ENCODE measurements around the gene SIL1. TPM values are rescaled to one million over a fixed set of nuclear protein-coding genes. Genes with fewer than 3 reads are reported as not detected.
"Not testable (repeated sequence)": the region's sequence is repeated elsewhere in the genome, so short reads cannot be mapped to it uniquely, and the experiment has no call there.

Gene SIL1
- total RNA-seq, 4 donors from 2014 or later, result 17.4 to 122 (median 58.3) TPM

GRCh38 chr5:139019211-139019610 is 179.0 kb downstream of the SIL1 start:
- no peak for DNase-seq
- Histone ChIP-seq H3K27ac (no peak overlapping the region), H3K4me3 (no peak overlapping the region), H3K9me3 (no peaks in the 10 kb centered on the region), H3K27me3 (no peaks in the 10 kb centered on the region), H3K4me1 (no peaks in the 10 kb centered on the region), H3K36me3 (no peaks in the 10 kb centered on the region)
- intact Hi-C loops (cut with DNase I; ENCODE audit: low total_unique reads), result no loop called here
- TF ChIP-seq POLR2A (IDR thresholded peaks at IDR 0.05), result no peak
- TF ChIP-seq CTCF (IDR thresholded peaks at IDR 0.05), result no peak

- no peaks in the 10 kb centered on the region for H3K36me3 ChIP-seq
- intact Hi-C loops (cut with DNase I; ENCODE audit: low total_unique reads), result no loop called here
Observed at GRCh38 chr5:139017624-139018023, 180.5 kb downstream of the SIL1 start.

GRCh38 chr5:139016186-139016585 is 182.0 kb downstream of the SIL1 start:
- intact Hi-C loops (cut with DNase I; ENCODE audit: low total_unique reads), result no loop called here

More at GRCh38 chr5:139017624-139018023, 180.5 kb downstream of the SIL1 start:
- no peak overlapping the region for H3K27ac ChIP-seq
- H3K9me3 ChIP-seq, result no peaks in the 10 kb centered on the region
- TF ChIP-seq CTCF (IDR thresholded peaks at IDR 0.05) (no peak), POLR2A (IDR thresholded peaks at IDR 0.05) (no peak)
- H3K4me3 ChIP-seq, result no peak overlapping the region
- H3K27me3 ChIP-seq, result no peaks in the 10 kb centered on the region
- no peaks in the 10 kb centered on the region for H3K4me1 ChIP-seq
- no peak for DNase-seq

GRCh38 chr5:139014726-139015125 is 183.4 kb downstream of the SIL1 start:
- no peak overlapping the region for H3K27ac ChIP-seq
- H3K4me1 ChIP-seq, result no peaks in the 10 kb centered on the region
- no peaks in the 10 kb centered on the region for H3K27me3 ChIP-seq
- intact Hi-C loops (cut with DNase I; ENCODE audit: low total_unique reads), result no loop called here
- DNase-seq, result no peak
- no peaks in the 10 kb centered on the region for H3K9me3 ChIP-seq
- H3K36me3 ChIP-seq, result no peaks in the 10 kb centered on the region
- TF ChIP-seq CTCF (IDR thresholded peaks at IDR 0.05) (no peak), POLR2A (IDR thresholded peaks at IDR 0.05) (no peak)
- no peak overlapping the region for H3K4me3 ChIP-seq

More at GRCh38 chr5:139016186-139016585, 182.0 kb downstream of the SIL1 start:
- H3K4me1 ChIP-seq, result no peaks in the 10 kb centered on the region
- no peak overlapping the region for H3K27ac ChIP-seq
- no peaks in the 10 kb centered on the region for H3K27me3 ChIP-seq
- no peaks in the 10 kb centered on the region for H3K36me3 ChIP-seq
- no peak overlapping the region for H3K4me3 ChIP-seq
- no peak for DNase-seq
- H3K9me3 ChIP-seq, result no peaks in the 10 kb centered on the region
- TF ChIP-seq POLR2A (IDR thresholded peaks at IDR 0.05) (no peak), CTCF (IDR thresholded peaks at IDR 0.05) (no peak)

- Histone ChIP-seq H3K27me3 (no peaks in the 10 kb centered on the region), H3K27ac (no peak overlapping the region), H3K9me3 (no peaks in the 10 kb centered on the region), H3K4me1 (no peaks in the 10 kb centered on the region), H3K36me3 (no peaks in the 10 kb centered on the region), H3K4me3 (no peak overlapping the region)
- DNase-seq, result no peak
- intact Hi-C loops (cut with DNase I; ENCODE audit: low total_unique reads), result no loop called here
- TF ChIP-seq CTCF (IDR thresholded peaks at IDR 0.05) (no peak), POLR2A (IDR thresholded peaks at IDR 0.05) (no peak)
Observed at GRCh38 chr5:139012176-139012575, 186.0 kb downstream of the SIL1 start.

- H3K27me3 ChIP-seq; H3K4me3 ChIP-seq; H3K27ac ChIP-seq; intact Hi-C loops (cut with DNase I; ENCODE audit: low total_unique reads); DNase-seq; H3K9me3 ChIP-seq; H3K4me1 ChIP-seq; H3K36me3 ChIP-seq: not testable (repeated sequence)
Observed at GRCh38 chr5:139011156-139011555, 187.0 kb downstream of the SIL1 start.

Data from uterus (tissue), 4 donors.